Mesenchymal stem cell (in vitro differentiated cells and primary cell): ENCODE measurements around the gene PSORS1C1.

Experiments
- DNase-seq: peaks from one replicate; pipeline ENCODE4 v3.0.0-alpha.2; 2013
- H2AFZ ChIP-seq: one replicate; pipeline ENCODE4 v1.6.1; 2013; ENCODE audit warnings: low read depth, mild to moderate bottlenecking, control low read depth, inconsistent platforms, low read length, moderate library complexity
- H2AK5ac ChIP-seq: 2 replicates; pipeline ENCODE4 v1.6.1; 2013; ENCODE audit warnings: low read length, moderate library complexity, mild to moderate bottlenecking, inconsistent platforms; ENCODE audit not compliant: severe bottlenecking
- H2BK120ac ChIP-seq: one replicate; pipeline ENCODE4 v1.6.1; 2013; ENCODE audit warnings: low read depth, mild to moderate bottlenecking, inconsistent platforms, low read length, moderate library complexity
- H2BK12ac ChIP-seq, 2 experiments: one replicate each; pipeline ENCODE4 v1.6.1; 2013; ENCODE audit warnings: inconsistent platforms in 2 of 2, low read length in 2 of 2, mild to moderate bottlenecking in 2 of 2, moderate library complexity in 2 of 2, control low read depth in 1 of 2
- H2BK15ac ChIP-seq: one replicate; pipeline ENCODE4 v1.6.1; 2013; ENCODE audit warnings: mild to moderate bottlenecking, low read depth, inconsistent platforms; ENCODE audit not compliant: poor library complexity, severe bottlenecking
- H2BK5ac ChIP-seq: 2 replicates; pipeline ENCODE4 v1.6.1; 2013; ENCODE audit warnings: low read depth, mild to moderate bottlenecking, low read length, control low read depth, inconsistent platforms; ENCODE audit not compliant: poor library complexity, severe bottlenecking
- H3K14ac ChIP-seq, 2 experiments: one replicate each; pipeline ENCODE4 v1.6.1; 2013; ENCODE audit warnings: inconsistent platforms in 2 of 2, low read length in 2 of 2, control low read depth in 1 of 2, mild to moderate bottlenecking in 1 of 2, moderate library complexity in 1 of 2
- H3K18ac ChIP-seq, 2 experiments: one replicate each; pipeline ENCODE4 v1.6.1; 2013; ENCODE audit warnings: inconsistent platforms in 2 of 2, low read length in 2 of 2, control low read depth in 1 of 2, low read depth in 1 of 2, mild to moderate bottlenecking in 1 of 2
- H3K23ac ChIP-seq, 2 experiments: one replicate each; pipeline ENCODE4 v1.6.1; 2013; ENCODE audit warnings: inconsistent platforms in 2 of 2, low read length in 2 of 2, mild to moderate bottlenecking in 2 of 2, moderate library complexity in 2 of 2, control low read depth in 1 of 2
- H3K27ac ChIP-seq: 2 replicates; pipeline ENCODE4 v1.5.1; 2013; ENCODE audit warnings: mild to moderate bottlenecking, moderate library complexity, low read length, control low read depth, inconsistent platforms; ENCODE audit not compliant: poor library complexity, severe bottlenecking
- H3K27me3 ChIP-seq, 2 experiments: 2 replicates each; pipeline versions ENCODE4 v1.6.1 to v1.7.0; 2013; ENCODE audit warnings: low read length in 2 of 2, mild to moderate bottlenecking in 2 of 2, moderate library complexity in 2 of 2, control low read depth in 1 of 2, inconsistent platforms in 1 of 2; ENCODE audit not compliant: control insufficient read depth in 1 of 2, insufficient read depth in 1 of 2
- H3K36me3 ChIP-seq, 2 experiments: 2 replicates each; pipeline versions ENCODE4 v1.6.1 to v1.7.0; 2013; ENCODE audit warnings: low read length in 2 of 2, control low read depth in 1 of 2, inconsistent platforms in 1 of 2, low read depth in 1 of 2, mild to moderate bottlenecking in 1 of 2; ENCODE audit not compliant: insufficient read depth in 2 of 2, control insufficient read depth in 1 of 2
- H3K4ac ChIP-seq, 2 experiments: one replicate each; pipeline ENCODE4 v1.6.1; 2013; ENCODE audit warnings: inconsistent platforms in 2 of 2, low read length in 2 of 2, mild to moderate bottlenecking in 2 of 2, moderate library complexity in 2 of 2, control low read depth in 1 of 2, low read depth in 1 of 2
- H3K4me1 ChIP-seq: 2 replicates; pipeline ENCODE4 v1.6.1; 2013; ENCODE audit warnings: low read depth, low read length, control low read depth; ENCODE audit not compliant: control insufficient read depth, insufficient read depth
- H3K4me2 ChIP-seq: 2 replicates; pipeline ENCODE4 v1.6.1; 2013; ENCODE audit warnings: low read length, mild to moderate bottlenecking, inconsistent platforms; ENCODE audit not compliant: poor library complexity, severe bottlenecking
- H3K4me3 ChIP-seq, 2 experiments: 2 replicates each; pipeline versions ENCODE4 v1.5.1 to v1.7.0; 2013; ENCODE audit warnings: low read length in 2 of 2, mild to moderate bottlenecking in 2 of 2, control low read depth in 1 of 2, low read depth in 1 of 2; ENCODE audit not compliant: insufficient read depth in 1 of 2
- H3K79me1 ChIP-seq: replicated peaks from 2 replicates; pipeline ENCODE4 v1.6.1; 2013; ENCODE audit warnings: mild to moderate bottlenecking, control low read depth, low read length, inconsistent platforms; ENCODE audit not compliant: poor library complexity, severe bottlenecking
- H3K9ac ChIP-seq: 2 replicates; pipeline ENCODE4 v1.7.0; 2013; ENCODE audit warnings: mild to moderate bottlenecking, low read length, moderate library complexity
- H3K9me3 ChIP-seq: 2 replicates; pipeline ENCODE4 v1.7.0; 2013; ENCODE audit warnings: mild to moderate bottlenecking, low read length; ENCODE audit not compliant: control insufficient read depth
- H4K8ac ChIP-seq: one replicate; pipeline ENCODE4 v1.6.1; 2013; ENCODE audit warnings: inconsistent platforms, mild to moderate bottlenecking, low read length, moderate library complexity
- H4K91ac ChIP-seq: one replicate; pipeline ENCODE4 v1.6.1; 2013; ENCODE audit warnings: mild to moderate bottlenecking, low read length, inconsistent platforms
- WGBS: methylation state at CpG from one replicate; pipeline ENCODE4 v1.1.7; 2013; ENCODE audit warnings: mixed read lengths; 5-methylcytosine and 5-hydroxymethylcytosine counted together

PSORS1C1 gene

DNA sequence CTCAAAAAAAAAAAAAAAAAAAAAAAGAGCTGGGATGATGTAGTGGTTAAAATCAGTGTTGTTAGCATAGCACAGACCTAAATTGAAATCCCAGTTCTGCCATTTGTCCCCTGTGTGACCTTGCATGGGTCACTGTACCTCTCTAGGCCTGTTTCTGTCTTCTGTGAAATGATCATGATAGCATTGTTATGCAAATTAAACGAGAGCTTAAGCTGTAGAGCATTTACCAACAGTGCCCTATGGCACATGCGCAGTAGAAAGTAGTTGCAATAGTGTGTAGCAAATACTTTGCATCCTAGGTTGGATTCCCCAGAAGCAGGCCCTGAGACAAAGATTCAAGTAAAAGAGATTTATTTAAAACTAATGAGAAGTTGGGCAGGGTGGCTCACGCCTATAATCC lies 17.0 kb downstream of the PSORS1C1 start:
- H2BK120ac ChIP-seq, result no peak overlapping the region
- no peak overlapping the region for H3K18ac ChIP-seq
- H3K36me3 ChIP-seq, result no peaks in the 10 kb centered on the region
- H2BK5ac ChIP-seq, result no peak overlapping the region
- peaks cover 3% of the 10 kb centered on the region for H3K4me1 ChIP-seq
- no peak overlapping the region for H3K4me2 ChIP-seq
- H3K14ac ChIP-seq, result no peak overlapping the region
- no peak overlapping the region for H2AK5ac ChIP-seq
- H3K9ac ChIP-seq, result no peak overlapping the region
- H3K9me3 ChIP-seq, result no peaks in the 10 kb centered on the region
- 91% methylated on average over 3 of the region's 3 CpGs for WGBS
- no peak overlapping the region for H3K23ac ChIP-seq
- H2AFZ ChIP-seq, result no peak overlapping the region
- H3K79me1 ChIP-seq, result no peaks in the 10 kb centered on the region
- no peak overlapping the region for H4K91ac ChIP-seq
- no peak overlapping the region for H2BK15ac ChIP-seq
- DNase-seq, result no peak
- H3K27ac ChIP-seq, result no peak overlapping the region
- no peak overlapping the region for H3K4me3 ChIP-seq
- no peak overlapping the region for H3K4ac ChIP-seq
- no peak overlapping the region for H4K8ac ChIP-seq
- no peak overlapping the region for H2BK12ac ChIP-seq
- H3K27me3 ChIP-seq, result peaks cover 13 to 28% of the 10 kb centered on the region in 2 experiments

DNA sequence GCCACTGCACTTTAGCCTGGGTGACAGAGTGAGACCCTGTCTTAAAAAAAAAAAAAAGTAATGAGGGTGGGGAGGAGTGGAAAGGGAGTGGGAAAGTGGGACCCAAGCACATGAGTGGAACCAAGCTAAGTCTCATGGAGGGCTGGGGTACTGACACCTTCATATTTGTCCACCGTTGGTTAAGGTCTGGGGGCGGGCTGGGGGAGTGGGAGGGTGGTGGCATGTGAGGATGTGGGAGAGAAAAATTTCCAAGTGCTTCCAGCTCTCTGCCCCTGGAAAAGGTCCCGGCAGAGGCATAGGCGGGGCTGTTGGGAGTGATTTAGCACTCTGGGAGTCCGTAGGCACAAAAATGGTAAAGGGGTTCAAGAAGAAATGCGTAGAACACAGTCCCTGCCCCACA lies 18.2 kb downstream of the PSORS1C1 start:
- WGBS, result 83% methylated on average over 6 of the region's 6 CpGs
- H3K9ac ChIP-seq, result no peak overlapping the region
- H4K91ac ChIP-seq, result no peak overlapping the region
- peaks cover 13 to 20% of the 10 kb centered on the region in 2 experiments for H3K27me3 ChIP-seq
- no peak for DNase-seq
- no peak overlapping the region for H2AK5ac ChIP-seq
- no peak overlapping the region for H3K18ac ChIP-seq
- no peak overlapping the region for H3K4me2 ChIP-seq
- no peak overlapping the region for H2AFZ ChIP-seq
- H3K36me3 ChIP-seq, result no peaks in the 10 kb centered on the region
- H4K8ac ChIP-seq, result no peak overlapping the region
- no peak overlapping the region for H3K14ac ChIP-seq
- H3K4ac ChIP-seq, result no peak overlapping the region
- H2BK5ac ChIP-seq, result no peak overlapping the region
- H3K4me3 ChIP-seq, result no peak overlapping the region
- no peak overlapping the region for H2BK15ac ChIP-seq
- H3K4me1 ChIP-seq, result peaks cover 3% of the 10 kb centered on the region
- no peaks in the 10 kb centered on the region for H3K9me3 ChIP-seq
- no peaks in the 10 kb centered on the region for H3K79me1 ChIP-seq
- no peak overlapping the region for H3K27ac ChIP-seq
- no peak overlapping the region for H2BK12ac ChIP-seq
- no peak overlapping the region for H2BK120ac ChIP-seq
- H3K23ac ChIP-seq, result no peak overlapping the region

DNA sequence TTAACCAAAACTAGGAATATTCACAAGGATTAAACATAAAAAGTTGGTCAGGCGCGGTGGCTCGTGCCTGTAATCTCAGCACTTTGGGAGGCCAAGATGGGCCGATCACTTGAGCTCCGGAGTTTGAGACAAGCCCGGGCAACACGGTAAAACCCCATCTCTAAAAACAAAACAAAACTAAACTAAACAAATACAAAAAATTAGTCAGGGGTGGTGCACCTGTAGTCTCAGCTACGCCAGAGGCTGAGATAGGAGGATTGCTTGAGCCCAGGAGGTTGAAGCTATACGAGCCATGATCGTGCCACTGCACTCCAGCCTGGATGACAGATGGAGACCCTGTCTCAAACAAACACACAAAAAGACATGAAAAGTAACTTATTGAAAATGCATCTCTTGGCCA lies 21.1 kb downstream of the PSORS1C1 start:
- Histone ChIP-seq H3K27ac (no peak overlapping the region), H3K18ac (no peak overlapping the region), H2BK15ac (no peak overlapping the region), H4K91ac (no peak overlapping the region), H3K36me3 (peaks cover 0 to 1% of the 10 kb centered on the region in 2 experiments), H3K4ac (no peak overlapping the region), H3K79me1 (no peaks in the 10 kb centered on the region), H2BK5ac (no peak overlapping the region), H2AFZ (no peak overlapping the region), H3K9me3 (no peaks in the 10 kb centered on the region), H4K8ac (no peak overlapping the region), H2BK12ac (no peak overlapping the region), H3K4me1 (peaks cover 15% of the 10 kb centered on the region), H3K27me3 (peaks cover 0 to 16% of the 10 kb centered on the region in 2 experiments), H3K4me2 (no peak overlapping the region), H2BK120ac (no peak overlapping the region), H3K14ac (no peak overlapping the region), H3K4me3 (no peak overlapping the region), H2AK5ac (no peak overlapping the region), H3K9ac (no peak overlapping the region), H3K23ac (no peak overlapping the region)
- DNase-seq, result no peak
- 97% methylated on average over 7 of the region's 10 CpGs for WGBS

DNA sequence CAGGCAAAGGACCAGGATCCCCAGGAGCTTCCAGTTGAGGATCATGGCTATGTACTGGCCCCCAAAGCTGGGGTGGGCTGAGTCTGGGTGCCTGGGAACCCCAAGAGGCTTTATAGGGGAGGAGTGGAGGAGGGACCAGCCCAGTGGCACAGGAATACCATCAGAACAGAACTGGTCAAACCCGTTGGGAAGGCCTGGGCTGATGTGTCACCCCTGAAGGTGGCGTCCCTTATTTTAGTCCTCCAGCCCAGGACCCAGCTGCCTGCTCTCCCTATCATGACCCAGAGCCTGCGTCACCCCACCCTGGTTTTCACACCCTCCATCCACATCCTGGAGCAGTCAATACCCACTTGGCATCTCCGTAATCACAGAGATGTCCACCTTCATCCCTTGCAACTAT lies 24.4 kb downstream of the PSORS1C1 start, which contains the start of gene PSORS1C2:
PSORS1C2 (minus strand) TSS at position 85 of the 400 bp plus-strand sequence; CDS start at position 45, 40 bp downstream.
- peaks cover 25% of the 10 kb centered on the region for H3K4me1 ChIP-seq
- no peak within 1 kb of the TSS for H3K27ac ChIP-seq
- H3K36me3 ChIP-seq, result peaks cover under 1 to 2% of the 10 kb centered on the region in 2 experiments
- peaks cover 0 to 13% of the 10 kb centered on the region in 2 experiments for H3K27me3 ChIP-seq
- no peak within 1 kb of the TSS for H2BK120ac ChIP-seq
- peak within 1 kb of the TSS in 1 of 2 experiments; percentile 66 for H3K4me3 ChIP-seq
- no peak for DNase-seq
- H2BK5ac ChIP-seq, result no peak within 1 kb of the TSS
- no peak within 1 kb of the TSS for H3K4me2 ChIP-seq
- no peak within 1 kb of the TSS for H3K14ac ChIP-seq
- peak within 1 kb of the TSS; percentile 36 for H2BK15ac ChIP-seq
- H3K9ac ChIP-seq, result peak within 1 kb of the TSS; percentile 73
- peak within 1 kb of the TSS; percentile 24 for H4K8ac ChIP-seq
- H3K23ac ChIP-seq, result no peak within 1 kb of the TSS
- H2AFZ ChIP-seq, result no peak within 1 kb of the TSS
- H4K91ac ChIP-seq, result no peak within 1 kb of the TSS
- H3K9me3 ChIP-seq, result no peaks in the 10 kb centered on the region
- H2AK5ac ChIP-seq, result peak within 1 kb of the TSS; percentile 49
- H3K18ac ChIP-seq, result no peak within 1 kb of the TSS
- peak within 1 kb of the TSS in 1 of 2 experiments; percentile 5 for H2BK12ac ChIP-seq
- no peaks in the 10 kb centered on the region for H3K79me1 ChIP-seq
- H3K4ac ChIP-seq, result peak within 1 kb of the TSS in 1 of 2 experiments; percentile 13
- 96% methylated on average over 4 of the region's 4 CpGs for WGBS
